HL-60 (cell line): Measurements from ENCODE around the gene NHSL2.

ENCODE experiments used
- POLR2AphosphoS5 ChIP-seq: IDR thresholded peaks from 2 replicates; pipeline ENCODE4 v1.6.1; 2012; ENCODE audit warnings: low read depth
- SPI1 ChIP-seq: IDR thresholded peaks from 2 replicates; pipeline ENCODE4 v1.6.1; 2012; ENCODE audit warnings: low read depth, mild to moderate bottlenecking, borderline replicate concordance
- TF ChIP-seq, protein P1 (sequence below): IDR thresholded peaks from 2 replicates; pipeline ENCODE4 v1.6.1; 2012; ENCODE audit warnings: low read depth; ENCODE audit not compliant: insufficient replicate concordance
- TF ChIP-seq, protein P2 (sequence below): IDR thresholded peaks from one replicate; pipeline ENCODE4 v1.5.1; 2011; ENCODE audit warnings: low read length, control low read depth, inconsistent platforms; ENCODE audit not compliant: insufficient read depth

DNA sequence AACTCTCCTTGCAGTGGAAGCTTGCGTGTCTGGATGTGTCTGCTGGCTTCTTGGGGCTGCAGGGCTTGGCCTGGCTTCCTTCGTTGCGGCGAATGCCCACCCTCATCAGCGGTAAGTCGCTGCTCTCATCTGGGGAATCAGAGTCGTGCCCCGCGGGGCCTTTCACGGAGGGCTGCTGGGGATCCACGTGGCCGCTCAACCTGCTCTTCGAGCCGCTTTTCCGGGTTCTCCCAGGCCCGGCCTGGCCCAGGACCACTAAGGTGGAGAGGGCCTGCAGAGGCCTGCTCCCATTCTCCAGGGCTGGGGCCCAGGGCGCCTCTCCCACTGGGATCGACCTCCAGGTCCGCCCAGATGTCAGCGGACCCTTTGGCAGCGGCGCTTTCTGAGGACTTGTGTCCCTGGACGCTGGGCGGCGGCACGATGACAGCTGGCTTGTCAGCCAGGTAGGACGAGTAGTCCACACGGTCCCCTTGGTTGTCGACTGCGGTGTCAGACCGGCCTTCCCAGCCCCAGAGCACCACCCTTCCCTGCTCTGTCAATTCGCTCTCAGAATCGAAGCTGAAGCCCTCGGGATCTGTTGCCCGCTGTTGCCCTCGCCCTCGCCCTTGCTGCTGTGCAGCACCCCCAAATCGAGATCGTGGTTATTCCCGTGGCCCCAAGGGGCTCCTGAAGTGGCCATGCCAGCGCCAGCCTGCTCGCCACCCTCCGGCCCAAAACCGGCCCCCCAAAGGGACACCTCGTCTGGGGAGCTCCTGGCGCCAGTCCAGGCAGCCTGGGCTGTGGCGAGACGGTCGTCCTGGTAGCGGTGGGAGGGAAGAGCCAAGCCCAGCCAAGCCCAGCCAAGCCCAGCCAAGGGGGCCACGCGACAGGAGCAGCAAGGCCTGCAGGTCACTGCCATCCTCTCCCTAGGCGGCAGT lies 37.8 kb upstream of the NHSL2 start:
- TF ChIP-seq, protein P1, sequence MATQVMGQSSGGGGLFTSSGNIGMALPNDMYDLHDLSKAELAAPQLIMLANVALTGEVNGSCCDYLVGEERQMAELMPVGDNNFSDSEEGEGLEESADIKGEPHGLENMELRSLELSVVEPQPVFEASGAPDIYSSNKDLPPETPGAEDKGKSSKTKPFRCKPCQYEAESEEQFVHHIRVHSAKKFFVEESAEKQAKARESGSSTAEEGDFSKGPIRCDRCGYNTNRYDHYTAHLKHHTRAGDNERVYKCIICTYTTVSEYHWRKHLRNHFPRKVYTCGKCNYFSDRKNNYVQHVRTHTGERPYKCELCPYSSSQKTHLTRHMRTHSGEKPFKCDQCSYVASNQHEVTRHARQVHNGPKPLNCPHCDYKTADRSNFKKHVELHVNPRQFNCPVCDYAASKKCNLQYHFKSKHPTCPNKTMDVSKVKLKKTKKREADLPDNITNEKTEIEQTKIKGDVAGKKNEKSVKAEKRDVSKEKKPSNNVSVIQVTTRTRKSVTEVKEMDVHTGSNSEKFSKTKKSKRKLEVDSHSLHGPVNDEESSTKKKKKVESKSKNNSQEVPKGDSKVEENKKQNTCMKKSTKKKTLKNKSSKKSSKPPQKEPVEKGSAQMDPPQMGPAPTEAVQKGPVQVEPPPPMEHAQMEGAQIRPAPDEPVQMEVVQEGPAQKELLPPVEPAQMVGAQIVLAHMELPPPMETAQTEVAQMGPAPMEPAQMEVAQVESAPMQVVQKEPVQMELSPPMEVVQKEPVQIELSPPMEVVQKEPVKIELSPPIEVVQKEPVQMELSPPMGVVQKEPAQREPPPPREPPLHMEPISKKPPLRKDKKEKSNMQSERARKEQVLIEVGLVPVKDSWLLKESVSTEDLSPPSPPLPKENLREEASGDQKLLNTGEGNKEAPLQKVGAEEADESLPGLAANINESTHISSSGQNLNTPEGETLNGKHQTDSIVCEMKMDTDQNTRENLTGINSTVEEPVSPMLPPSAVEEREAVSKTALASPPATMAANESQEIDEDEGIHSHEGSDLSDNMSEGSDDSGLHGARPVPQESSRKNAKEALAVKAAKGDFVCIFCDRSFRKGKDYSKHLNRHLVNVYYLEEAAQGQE = no peak
- TF ChIP-seq, protein P2, sequence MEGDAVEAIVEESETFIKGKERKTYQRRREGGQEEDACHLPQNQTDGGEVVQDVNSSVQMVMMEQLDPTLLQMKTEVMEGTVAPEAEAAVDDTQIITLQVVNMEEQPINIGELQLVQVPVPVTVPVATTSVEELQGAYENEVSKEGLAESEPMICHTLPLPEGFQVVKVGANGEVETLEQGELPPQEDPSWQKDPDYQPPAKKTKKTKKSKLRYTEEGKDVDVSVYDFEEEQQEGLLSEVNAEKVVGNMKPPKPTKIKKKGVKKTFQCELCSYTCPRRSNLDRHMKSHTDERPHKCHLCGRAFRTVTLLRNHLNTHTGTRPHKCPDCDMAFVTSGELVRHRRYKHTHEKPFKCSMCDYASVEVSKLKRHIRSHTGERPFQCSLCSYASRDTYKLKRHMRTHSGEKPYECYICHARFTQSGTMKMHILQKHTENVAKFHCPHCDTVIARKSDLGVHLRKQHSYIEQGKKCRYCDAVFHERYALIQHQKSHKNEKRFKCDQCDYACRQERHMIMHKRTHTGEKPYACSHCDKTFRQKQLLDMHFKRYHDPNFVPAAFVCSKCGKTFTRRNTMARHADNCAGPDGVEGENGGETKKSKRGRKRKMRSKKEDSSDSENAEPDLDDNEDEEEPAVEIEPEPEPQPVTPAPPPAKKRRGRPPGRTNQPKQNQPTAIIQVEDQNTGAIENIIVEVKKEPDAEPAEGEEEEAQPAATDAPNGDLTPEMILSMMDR = no peak
- no peak for TF ChIP-seq POLR2AphosphoS5
- TF ChIP-seq SPI1 = no peak
